ENCODE measurements around the gene ZFP36.

DNA sequence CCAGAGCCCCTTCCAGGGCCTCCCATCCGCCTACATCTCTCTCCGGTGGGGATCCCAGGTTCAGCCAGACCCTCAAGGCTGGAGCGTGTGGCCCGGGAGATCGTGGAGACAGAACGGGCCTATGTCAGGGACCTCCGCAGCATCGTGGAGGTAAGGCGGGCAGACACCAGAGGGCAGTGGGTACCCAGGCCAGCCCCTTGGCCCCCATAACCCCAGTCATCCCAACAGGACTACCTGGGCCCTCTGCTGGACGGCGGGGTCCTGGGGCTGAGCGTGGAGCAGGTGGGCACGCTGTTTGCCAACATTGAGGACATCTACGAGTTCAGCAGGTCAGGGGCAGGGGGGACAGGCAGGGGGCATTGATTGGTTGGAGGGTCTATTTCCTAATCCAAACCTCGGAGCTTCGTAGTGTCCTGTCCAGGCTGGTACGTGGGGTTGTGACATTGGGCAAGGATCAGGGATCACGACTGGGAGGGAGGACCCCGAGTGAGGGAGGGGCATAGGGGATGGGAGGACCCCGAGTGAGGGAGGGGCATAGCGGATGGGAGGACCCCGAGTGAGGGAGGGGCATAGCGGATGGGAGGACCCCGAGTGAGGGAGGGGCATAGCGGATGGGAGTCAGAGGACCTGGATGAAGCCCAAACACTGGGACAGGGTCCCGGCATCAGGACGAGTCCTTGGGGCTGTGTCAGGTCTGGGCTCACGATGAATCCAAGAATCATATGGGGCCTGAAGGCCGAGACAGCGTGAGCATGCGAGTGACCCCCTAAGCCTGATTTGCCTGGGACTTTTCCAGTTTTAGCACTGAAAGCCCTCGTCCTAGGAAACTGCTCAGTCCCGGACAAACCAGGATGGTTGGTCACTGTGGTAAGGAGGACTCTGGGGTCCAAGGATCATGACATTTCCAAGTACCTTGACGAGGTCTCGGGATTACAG lies 8.7 kb downstream of the ZFP36 start:
- TF ChIP-seq ZNF274 (IDR thresholded peaks at IDR 0.05; ENCODE audit: low read depth, low read length) (no peak), YY1 (IDR thresholded peaks at IDR 0.05; ENCODE audit: insufficient read depth, insufficient read length) (no peak), SUZ12 (IDR thresholded peaks at IDR 0.05; ENCODE audit: extremely low read depth, insufficient read depth, insufficient read length) (no peak)
